ENCODE data around the gene NOL9. TPM values are rescaled to one million over a fixed set of nuclear protein-coding genes. Genes with fewer than 3 reads are reported as not detected.
"Not testable (repeated sequence)": the region's sequence is repeated elsewhere in the genome, so short reads cannot be mapped to it uniquely, and the experiment has no call there.

The NOL9 gene
- total RNA-seq, 6 donors from 2014 or later, result 19.6 to 41.9 (median 24.7) TPM

DNA sequence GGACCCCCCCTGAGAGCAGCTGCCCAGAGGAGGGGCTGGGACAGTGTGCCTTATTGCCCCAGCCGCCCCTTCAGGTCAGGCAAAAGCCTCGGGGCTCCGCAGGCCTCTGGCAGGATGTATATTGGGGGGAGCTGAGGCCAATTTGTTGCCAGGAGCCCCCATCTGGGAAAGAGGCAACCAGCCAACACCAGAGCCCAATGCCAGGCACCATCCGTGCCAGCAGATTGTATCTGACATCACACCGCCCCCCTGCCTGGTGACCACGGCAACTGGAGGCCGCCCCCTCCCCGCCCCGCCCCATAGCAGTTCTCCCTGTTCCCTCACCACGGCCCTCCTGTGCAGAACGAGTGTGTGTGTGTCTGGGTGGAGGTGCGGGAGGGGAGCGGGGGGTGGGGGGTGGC is 59.3 kb downstream of the NOL9 start:
- no peak overlapping the region for H3K27ac ChIP-seq
- WGBS, 2 donors, result 29 to 53% methylated on average over 3 to 13 of the region's 13 CpGs
- peaks cover 0 to 4% (median 0%) of the 10 kb centered on the region in 4 donors for H3K27me3 ChIP-seq
- no peaks in the 10 kb centered on the region for H3K9me3 ChIP-seq
- DNase-seq, result peak in 1 of 2 donors; percentile 54
- peaks cover 24 to 46% (median 27%) of the 10 kb centered on the region in 4 donors for H3K4me1 ChIP-seq
- TF ChIP-seq EP300 (IDR thresholded peaks at IDR 0.05) (no peak), POLR2AphosphoS5 (IDR thresholded peaks at IDR 0.05) (no peak), POLR2A (IDR thresholded peaks at IDR 0.05) (no peak)
- TF ChIP-seq, protein P1, sequence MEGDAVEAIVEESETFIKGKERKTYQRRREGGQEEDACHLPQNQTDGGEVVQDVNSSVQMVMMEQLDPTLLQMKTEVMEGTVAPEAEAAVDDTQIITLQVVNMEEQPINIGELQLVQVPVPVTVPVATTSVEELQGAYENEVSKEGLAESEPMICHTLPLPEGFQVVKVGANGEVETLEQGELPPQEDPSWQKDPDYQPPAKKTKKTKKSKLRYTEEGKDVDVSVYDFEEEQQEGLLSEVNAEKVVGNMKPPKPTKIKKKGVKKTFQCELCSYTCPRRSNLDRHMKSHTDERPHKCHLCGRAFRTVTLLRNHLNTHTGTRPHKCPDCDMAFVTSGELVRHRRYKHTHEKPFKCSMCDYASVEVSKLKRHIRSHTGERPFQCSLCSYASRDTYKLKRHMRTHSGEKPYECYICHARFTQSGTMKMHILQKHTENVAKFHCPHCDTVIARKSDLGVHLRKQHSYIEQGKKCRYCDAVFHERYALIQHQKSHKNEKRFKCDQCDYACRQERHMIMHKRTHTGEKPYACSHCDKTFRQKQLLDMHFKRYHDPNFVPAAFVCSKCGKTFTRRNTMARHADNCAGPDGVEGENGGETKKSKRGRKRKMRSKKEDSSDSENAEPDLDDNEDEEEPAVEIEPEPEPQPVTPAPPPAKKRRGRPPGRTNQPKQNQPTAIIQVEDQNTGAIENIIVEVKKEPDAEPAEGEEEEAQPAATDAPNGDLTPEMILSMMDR (IDR thresholded peaks at IDR 0.05), result no peak
- H3K4me3 ChIP-seq, result no peak overlapping the region
- no peaks in the 10 kb centered on the region for H3K36me3 ChIP-seq
- no peak for ATAC-seq (ENCODE audit: low FRiP score in 2 of 2)

DNA sequence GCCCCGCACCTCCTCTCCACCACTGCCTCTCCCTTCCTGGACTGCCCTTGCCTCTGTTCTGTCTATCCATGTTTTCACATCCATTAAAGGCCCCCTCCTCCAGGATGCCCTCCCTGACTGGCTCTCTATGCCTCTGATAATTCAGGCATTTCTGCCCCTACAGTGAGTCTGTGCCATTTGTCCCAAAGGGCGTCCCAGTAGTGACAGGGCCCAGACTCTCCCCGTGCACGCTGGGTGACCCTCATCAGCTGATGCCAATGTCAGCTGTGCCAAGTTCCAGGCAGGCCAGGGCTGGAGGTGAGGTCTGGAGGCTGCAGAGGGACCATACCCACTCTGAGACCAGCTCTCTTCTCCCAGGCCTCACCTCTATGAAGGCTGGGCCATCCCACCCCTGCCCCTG is 59.7 kb downstream of the NOL9 start:
- Histone ChIP-seq H3K27me3 (peaks cover 0 to 4% (median 0%) of the 10 kb centered on the region in 4 donors), H3K9me3 (no peaks in the 10 kb centered on the region), H3K27ac (no peak overlapping the region), H3K4me3 (no peak overlapping the region), H3K4me1 (peaks cover 26 to 50% (median 29%) of the 10 kb centered on the region in 4 donors), H3K36me3 (no peaks in the 10 kb centered on the region)
- no peak for ATAC-seq (ENCODE audit: low FRiP score in 2 of 2)
- WGBS, 2 donors, result 85 to 89% methylated on average over 2 to 4 of the region's 4 CpGs
- DNase-seq, result no peak
- no peak for TF ChIP-seq POLR2AphosphoS5 (IDR thresholded peaks at IDR 0.05)
- TF ChIP-seq, protein P1 (IDR thresholded peaks at IDR 0.05), result no peak

DNA sequence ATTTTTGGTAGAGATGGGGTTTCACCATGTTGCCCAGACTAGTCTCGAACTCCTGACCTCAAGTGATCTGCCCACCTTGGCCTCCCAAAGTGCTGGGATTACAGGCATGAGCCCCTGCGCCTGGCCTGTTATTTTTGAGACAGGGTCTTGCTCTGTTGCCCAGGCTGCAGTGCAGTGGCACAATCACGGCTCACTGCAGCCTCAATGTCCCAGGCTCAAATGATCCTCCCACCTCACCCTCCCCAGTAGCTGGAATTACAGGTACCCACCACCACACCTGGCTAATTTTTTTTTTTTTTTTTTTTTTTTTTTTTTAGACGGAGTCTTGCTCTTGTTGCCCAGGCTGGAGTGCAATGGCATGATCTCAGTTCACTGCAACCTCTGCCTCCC is 60.5 kb downstream of the NOL9 start:
- WGBS, 2 donors, result 89 to 97% methylated on average over 4 of the region's 4 CpGs
- not testable (repeated sequence) for H3K9me3 ChIP-seq

DNA sequence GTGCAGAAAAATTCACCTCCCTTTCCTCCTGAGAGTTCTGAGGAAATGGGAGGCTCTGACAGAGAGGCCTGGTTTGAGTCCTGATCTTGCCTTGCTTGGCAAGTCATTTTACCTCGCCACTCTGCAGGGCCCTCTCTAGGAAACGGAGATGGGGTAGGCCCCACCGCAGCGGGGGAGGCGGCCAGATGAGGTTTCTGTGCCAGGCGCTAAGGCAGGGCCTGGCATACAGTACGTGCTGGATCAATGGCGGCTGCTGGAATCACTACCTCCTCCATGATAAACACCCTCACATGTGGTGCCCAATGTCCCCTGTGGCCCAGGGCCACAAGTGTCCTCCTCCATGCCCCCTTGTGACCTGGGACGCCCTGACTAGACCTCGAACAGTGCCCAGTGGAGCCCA is 62.3 kb downstream of the NOL9 start:
- Histone ChIP-seq H3K27ac (peak overlapping the region in 1 of 4 donors; percentile 11), H3K27me3 (peaks cover 0 to 4% (median 0%) of the 10 kb centered on the region in 4 donors), H3K9me3 (no peaks in the 10 kb centered on the region), H3K4me1 (peaks cover 20 to 40% (median 24%) of the 10 kb centered on the region in 4 donors), H3K36me3 (no peaks in the 10 kb centered on the region), H3K4me3 (no peak overlapping the region)
- no peak for ATAC-seq (ENCODE audit: low FRiP score in 2 of 2)
- TF ChIP-seq EP300 (IDR thresholded peaks at IDR 0.05), result no peak
- TF ChIP-seq, protein P1 (IDR thresholded peaks at IDR 0.05), result no peak
- TF ChIP-seq POLR2AphosphoS5 (IDR thresholded peaks at IDR 0.05), result no peak
- TF ChIP-seq POLR2A (IDR thresholded peaks at IDR 0.05), result no peak
- 88 to 100% methylated on average over 1 to 10 of the region's 10 CpGs for WGBS, 2 donors
- peak in 1 of 2 donors; percentile 60 for DNase-seq

More for the DNA sequence above, 60.5 kb downstream of the NOL9 start:
- H3K36me3 ChIP-seq; ATAC-seq (ENCODE audit: low FRiP score in 2 of 2); DNase-seq; H3K27ac ChIP-seq; H3K4me3 ChIP-seq; H3K27me3 ChIP-seq: not testable (repeated sequence)
- H3K4me1 ChIP-seq, result peaks cover 26 to 52% (median 30%) of the 10 kb centered on the region in 4 donors

DNA sequence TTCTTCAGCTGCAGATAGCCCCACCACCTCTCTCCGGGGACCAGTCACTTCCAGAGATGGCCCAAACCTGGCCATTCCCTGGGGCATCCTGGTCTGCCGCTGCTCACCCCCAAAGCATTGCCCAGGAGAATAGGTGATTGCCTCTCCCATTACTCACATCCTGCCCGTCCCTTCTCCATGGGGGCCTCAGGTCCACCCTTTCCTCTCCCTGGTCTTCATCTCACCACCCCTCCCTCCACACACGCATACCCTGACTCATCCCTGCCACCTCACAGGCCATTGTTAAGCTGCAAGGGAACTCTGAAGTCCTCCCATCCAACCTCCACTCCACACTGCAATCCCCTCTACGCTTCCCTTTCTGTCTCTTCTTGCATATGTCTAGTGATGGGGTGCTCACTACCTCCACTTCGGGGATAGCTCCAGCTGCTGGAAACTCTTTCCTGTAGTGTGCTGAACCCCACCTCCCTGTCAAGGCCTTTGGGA is 62.8 kb downstream of the NOL9 start, which contains the start of gene PLEKHG5:
Gene PLEKHG5 (minus strand): TSS at position 188 of the 483 bp plus-strand sequence. CDS start 14,096 bp downstream, outside the sequence.
- ATAC-seq (ENCODE audit: low FRiP score in 2 of 2) (no peak), DNase-seq (no peak)
- Histone ChIP-seq H3K36me3 (no peaks in the 10 kb centered on the region), H3K4me3 (peak within 1 kb of the TSS; percentile 33 to 62 (median 60)), H3K27ac (peak within 1 kb of the TSS; percentile 18 to 79 (median 76)), H3K9me3 (no peaks in the 10 kb centered on the region), H3K27me3 (peaks cover 0 to 3% (median 0%) of the 10 kb centered on the region in 4 donors), H3K4me1 (peaks cover 20 to 40% (median 25%) of the 10 kb centered on the region in 4 donors)
- 77 to 79% methylated on average over 6 of the region's 6 CpGs for WGBS, 2 donors
- no peak for TF ChIP-seq EP300 (IDR thresholded peaks at IDR 0.05)
- no peak for TF ChIP-seq POLR2AphosphoS5 (IDR thresholded peaks at IDR 0.05)
- no peak for TF ChIP-seq POLR2A (IDR thresholded peaks at IDR 0.05)
- TF ChIP-seq, protein P1 (IDR thresholded peaks at IDR 0.05), result no peak

Data from upper lobe of left lung (tissue), 6 donors.